Adrenal gland (tissue), 12 donors: ENCODE results near the gene KCNMB4. TPM values are rescaled to one million over a fixed set of nuclear protein-coding genes. Genes with fewer than 3 reads are reported as not detected.

ENCODE experiments used
- DNase-seq, 7 donors: peaks; one replicate each; pipeline ENCODE4 v3.0.0-alpha.2; 2019 to 2020
- H3K27ac ChIP-seq, 5 donors: fragments of 200-600 bp; sonication (generic) in 4 of 5; 1 replicate in 3 of 5; 2 replicates in 2 of 5; pipeline versions ENCODE4 v1.5.1 to v1.8.0; 2016 to 2020; ENCODE audit warnings: mild to moderate bottlenecking in 1 of 5
- H3K27me3 ChIP-seq: fragments of 200-600 bp; 2 replicates; pipeline ENCODE4 v1.8.0; 2021
- H3K36me3 ChIP-seq, 2 donors: fragments of 200-600 bp; replicated peaks in 1 of 2; 1 replicate in 1 of 2; 2 replicates in 1 of 2; pipeline versions ENCODE4 v1.5.1 to v1.8.0; 2018 to 2022
- H3K4me1 ChIP-seq, 2 donors: fragments of 200-600 bp; replicated peaks in 1 of 2; 1 replicate in 1 of 2; 2 replicates in 1 of 2; pipeline versions ENCODE4 v1.5.1 to v1.8.0; 2018 to 2021
- H3K4me3 ChIP-seq, 4 donors: fragments of 200-600 bp; sonication (generic) in 3 of 4; one replicate each; pipeline ENCODE4 v1.5.1; 2016 to 2018
- H3K9me3 ChIP-seq, 3 donors: fragments of 200-600 bp; sonication (generic) in 1 of 3; replicated peaks in 1 of 3; 1 replicate in 2 of 3; 2 replicates in 1 of 3; pipeline versions ENCODE4 v1.5.1 to v1.8.0; 2016 to 2021
- CTCF ChIP-seq, 6 experiments: fragments of 450-650 bp in 4 of 6; fragments of 200-600 bp in 2 of 6; sonication (generic) in 1 of 6; IDR thresholded peaks; 1 replicate in 5 of 6; 2 replicates in 1 of 6; pipeline versions ENCODE4 v1.5.1 to v1.8.0; 2016 to 2021; ENCODE audit warnings: antibody characterized with exemption in 6 of 6, mild to moderate bottlenecking in 2 of 6, moderate library complexity in 1 of 6
- POLR2A ChIP-seq, 2 donors: fragments of 450-650 bp; IDR thresholded peaks; one replicate each; pipeline ENCODE4 v1.6.1; 2017; ENCODE audit warnings: antibody characterized with exemption in 2 of 2, mild to moderate bottlenecking in 2 of 2, moderate library complexity in 1 of 2
- WGBS, 4 donors: extraction: QIAGEN DNeasy Blood & Tissue Kit in 2 of 4; methylation state at CpG; one replicate each; pipeline versions ENCODE4 v1.1.5 to v1.1.7; 2013 to 2017; 5-methylcytosine and 5-hydroxymethylcytosine counted together
- intact Hi-C, 2 donors: fragments of 100-400 bp; cut with DNase I; formaldehyde crosslinking; loops; one replicate each; pipeline versions ENCODE4 v1.14.1 to v1.15.0; 2022 to 2023
- polyA plus RNA-seq, 3 donors: library from polyadenylated mRNA; stranded (reverse); fragments of 200-250 nt in 2 of 3; fragments of 350-450 nt in 1 of 3; fragmentation: Illumina TruSeq in 1 of 3; extraction: RNeasy Lipid Tissue Mini Kit (QIAGEN cat#74804) in 1 of 3; gene quantifications; one replicate each; pipeline ENCODE4 v1.2.3, GENCODE V29; 2013 to 2014
- total RNA-seq, 9 donors: library from RNA; depleted of rRNA in 4 of 9; stranded (reverse); fragments of >200 nt in 4 of 9; fragments of 120-200 nt in 1 of 9; fragmentation: NEBNext Ultra II Directional in 1 of 9; extraction: Animal tissue kit (Norgen Biotek cat#: 25700) in 1 of 9; gene quantifications; one replicate each; pipeline versions ENCODE4 v1.1.0 to v1.2.4, GENCODE V29; 2013 to 2023
- donor health status: healthy with polysubstance abuse.
- donor health status: Bipolar disorder and iron deficiency.
- donor health status: DM: yes; HTN: yes; CAD: no.
- donor health status: DM: no; HTN: no; CAD: no.
- donor health status: DM: no; HTN: no; CAD: no.
- donor health status: DM: yes; HTN: yes; CAD: no.

The KCNMB4 gene
- total and polyA plus RNA-seq, 12 donors, result 2.2 to 23.3 (median 8.8) TPM

GRCh38 chr12:70456953-70457352 is 90.9 kb downstream of the KCNMB4 start:
- Histone ChIP-seq H3K27me3 (no peaks in the 10 kb centered on the region), H3K4me1 (no peaks in the 10 kb centered on the region), H3K36me3 (no peaks in the 10 kb centered on the region), H3K9me3 (no peaks in the 10 kb centered on the region), H3K27ac (no peak overlapping the region), H3K4me3 (no peak overlapping the region)
- no peak for DNase-seq
- TF ChIP-seq POLR2A (IDR thresholded peaks at IDR 0.05) (no peak), CTCF (IDR thresholded peaks at IDR 0.05) (no peak)
- intact Hi-C loops, result no loop called here

- H3K36me3 ChIP-seq, result no peaks in the 10 kb centered on the region
- intact Hi-C loops, result no loop called here
- H3K9me3 ChIP-seq, result no peaks in the 10 kb centered on the region
- H3K27me3 ChIP-seq, result no peaks in the 10 kb centered on the region
- no peaks in the 10 kb centered on the region for H3K4me1 ChIP-seq
- no peak for DNase-seq
- H3K4me3 ChIP-seq, result no peak overlapping the region
- H3K27ac ChIP-seq, result no peak overlapping the region
- TF ChIP-seq POLR2A (IDR thresholded peaks at IDR 0.05), result no peak
- TF ChIP-seq CTCF (IDR thresholded peaks at IDR 0.05), result no peak
These were observed 93.7 kb downstream of the KCNMB4 start for GRCh38 chr12:70459786-70460185.

GRCh38 chr12:70463997-70464396 is 97.9 kb downstream of the KCNMB4 start:
- 87 to 94% (median 90%) methylated on average over 4 of the region's 4 CpGs for WGBS, 4 donors
- intact Hi-C loops, result no loop called here
- H3K4me1 ChIP-seq, result no peaks in the 10 kb centered on the region
- no peak for DNase-seq
- no peak overlapping the region for H3K4me3 ChIP-seq
- H3K27ac ChIP-seq, result no peak overlapping the region
- TF ChIP-seq POLR2A (IDR thresholded peaks at IDR 0.05) (no peak), CTCF (IDR thresholded peaks at IDR 0.05) (no peak)
- H3K27me3 ChIP-seq, result no peaks in the 10 kb centered on the region
- no peaks in the 10 kb centered on the region for H3K9me3 ChIP-seq
- H3K36me3 ChIP-seq, result no peaks in the 10 kb centered on the region

GRCh38 chr12:70466753-70467152 is 100.7 kb downstream of the KCNMB4 start:
- DNase-seq, result no peak
- no peaks in the 10 kb centered on the region for H3K4me1 ChIP-seq
- H3K4me3 ChIP-seq, result no peak overlapping the region
- no peak for TF ChIP-seq POLR2A (IDR thresholded peaks at IDR 0.05)
- no peak for TF ChIP-seq CTCF (IDR thresholded peaks at IDR 0.05)
- H3K9me3 ChIP-seq, result no peaks in the 10 kb centered on the region
- H3K27ac ChIP-seq, result no peak overlapping the region
- H3K27me3 ChIP-seq, result no peaks in the 10 kb centered on the region
- 83 to 90% (median 87%) methylated on average over 2 of the region's 2 CpGs for WGBS, 4 donors
- H3K36me3 ChIP-seq, result no peaks in the 10 kb centered on the region
- intact Hi-C loops, result no loop called here
